Uterus (tissue), 2 donors: ENCODE results near the gene RIOK2.

Experiments used
- POLR2A ChIP-seq, 2 donors: fragments of 450-650 bp; IDR thresholded peaks; one replicate each; pipeline ENCODE4 v1.6.1; 2016; ENCODE audit warnings: antibody characterized with exemption in 2 of 2, mild to moderate bottlenecking in 1 of 2, moderate library complexity in 1 of 2
- TF ChIP-seq, protein P1 (sequence below), 4 experiments: fragments of 200-600 bp in 2 of 4; fragments of 450-650 bp in 2 of 4; sonication (generic) in 2 of 4; IDR thresholded peaks; one replicate each; pipeline ENCODE4 v1.5.1; 2016 to 2019; ENCODE audit warnings: antibody characterized with exemption in 4 of 4, mild to moderate bottlenecking in 2 of 4, moderate library complexity in 1 of 4

DNA sequence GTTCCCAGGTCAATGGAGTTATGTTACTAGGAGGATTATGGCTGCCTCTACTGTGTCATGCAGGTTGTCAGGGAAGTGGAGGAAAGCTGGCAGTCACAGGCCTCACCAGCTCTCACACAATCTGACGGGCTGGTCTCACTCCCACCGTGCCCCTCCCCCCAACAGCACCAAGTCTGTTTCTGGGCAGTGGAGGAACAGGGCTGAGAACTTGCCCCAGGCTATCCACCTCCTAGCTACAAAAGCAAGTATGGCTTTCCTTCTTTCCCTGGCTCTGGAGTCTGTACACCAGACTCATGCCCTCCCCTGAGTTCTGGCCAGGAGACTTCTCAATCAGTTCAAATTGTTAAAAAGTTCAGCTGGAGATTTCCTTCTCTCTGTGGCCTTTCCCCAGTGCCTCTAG is 25.7 kb upstream of the RIOK2 start:
- TF ChIP-seq, protein P1, sequence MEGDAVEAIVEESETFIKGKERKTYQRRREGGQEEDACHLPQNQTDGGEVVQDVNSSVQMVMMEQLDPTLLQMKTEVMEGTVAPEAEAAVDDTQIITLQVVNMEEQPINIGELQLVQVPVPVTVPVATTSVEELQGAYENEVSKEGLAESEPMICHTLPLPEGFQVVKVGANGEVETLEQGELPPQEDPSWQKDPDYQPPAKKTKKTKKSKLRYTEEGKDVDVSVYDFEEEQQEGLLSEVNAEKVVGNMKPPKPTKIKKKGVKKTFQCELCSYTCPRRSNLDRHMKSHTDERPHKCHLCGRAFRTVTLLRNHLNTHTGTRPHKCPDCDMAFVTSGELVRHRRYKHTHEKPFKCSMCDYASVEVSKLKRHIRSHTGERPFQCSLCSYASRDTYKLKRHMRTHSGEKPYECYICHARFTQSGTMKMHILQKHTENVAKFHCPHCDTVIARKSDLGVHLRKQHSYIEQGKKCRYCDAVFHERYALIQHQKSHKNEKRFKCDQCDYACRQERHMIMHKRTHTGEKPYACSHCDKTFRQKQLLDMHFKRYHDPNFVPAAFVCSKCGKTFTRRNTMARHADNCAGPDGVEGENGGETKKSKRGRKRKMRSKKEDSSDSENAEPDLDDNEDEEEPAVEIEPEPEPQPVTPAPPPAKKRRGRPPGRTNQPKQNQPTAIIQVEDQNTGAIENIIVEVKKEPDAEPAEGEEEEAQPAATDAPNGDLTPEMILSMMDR (IDR thresholded peaks at IDR 0.05) = no peak
- no peak for TF ChIP-seq POLR2A (IDR thresholded peaks at IDR 0.05)
